Cardiac fibroblast (primary cell): Measurements from ENCODE around the gene RBP5.
A peak's percentile ranks its signal among the peaks of the same experiment; 100 is the strongest.

Experiments used
- DNase-seq, 2 donors: peaks; one replicate each; pipeline versions ENCODE4 v3.0.0 to v3.0.0-alpha.2; 2010; ENCODE audit warnings: low read depth in 2 of 2
- H3K4me3 ChIP-seq, 2 donors: replicated peaks in 1 of 2; 1 replicate in 1 of 2; 2 replicates in 1 of 2; pipeline ENCODE4 v1.5.1; 2011; ENCODE audit warnings: low read depth in 2 of 2, low read length in 2 of 2, mild to moderate bottlenecking in 2 of 2, moderate library complexity in 1 of 2
- CTCF ChIP-seq: IDR thresholded peaks from one replicate; pipeline ENCODE4 v1.5.1; 2011; ENCODE audit warnings: low read depth, mild to moderate bottlenecking, low read length, inconsistent platforms

RBP5 gene

DNA sequence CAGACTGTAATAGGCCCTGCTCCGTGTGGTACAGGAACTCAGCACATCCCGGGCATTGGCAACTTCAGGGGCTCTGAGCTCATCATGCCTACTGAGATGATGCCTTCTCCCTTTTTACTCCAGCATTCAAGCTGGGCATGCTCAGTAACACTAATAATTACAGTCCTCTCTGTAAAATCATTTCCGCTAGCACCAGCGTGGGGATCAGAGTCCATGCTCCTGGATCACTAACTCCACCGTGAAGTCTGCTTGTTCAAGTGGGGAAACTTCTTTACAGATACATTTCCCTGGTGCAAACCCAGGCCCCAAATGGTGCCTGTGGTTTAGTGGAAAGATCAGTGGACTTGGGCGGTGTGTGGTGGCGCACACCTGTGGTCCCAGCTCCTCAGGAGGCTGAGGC lies 18.2 kb upstream of the RBP5 start:
- no peak overlapping the region for H3K4me3 ChIP-seq
- DNase-seq: no peak
- no peak for TF ChIP-seq CTCF

- DNase-seq: no peak
- no peak for TF ChIP-seq CTCF
- H3K4me3 ChIP-seq: no peak overlapping the region
Measured at GRCh38 chr12:7146228-7146627, 17.5 kb upstream of the RBP5 start.

GRCh38 chr12:7145671-7146070 lies 17.0 kb upstream of the RBP5 start:
- TF ChIP-seq CTCF: no peak
- no peak for DNase-seq
- no peak overlapping the region for H3K4me3 ChIP-seq

DNA sequence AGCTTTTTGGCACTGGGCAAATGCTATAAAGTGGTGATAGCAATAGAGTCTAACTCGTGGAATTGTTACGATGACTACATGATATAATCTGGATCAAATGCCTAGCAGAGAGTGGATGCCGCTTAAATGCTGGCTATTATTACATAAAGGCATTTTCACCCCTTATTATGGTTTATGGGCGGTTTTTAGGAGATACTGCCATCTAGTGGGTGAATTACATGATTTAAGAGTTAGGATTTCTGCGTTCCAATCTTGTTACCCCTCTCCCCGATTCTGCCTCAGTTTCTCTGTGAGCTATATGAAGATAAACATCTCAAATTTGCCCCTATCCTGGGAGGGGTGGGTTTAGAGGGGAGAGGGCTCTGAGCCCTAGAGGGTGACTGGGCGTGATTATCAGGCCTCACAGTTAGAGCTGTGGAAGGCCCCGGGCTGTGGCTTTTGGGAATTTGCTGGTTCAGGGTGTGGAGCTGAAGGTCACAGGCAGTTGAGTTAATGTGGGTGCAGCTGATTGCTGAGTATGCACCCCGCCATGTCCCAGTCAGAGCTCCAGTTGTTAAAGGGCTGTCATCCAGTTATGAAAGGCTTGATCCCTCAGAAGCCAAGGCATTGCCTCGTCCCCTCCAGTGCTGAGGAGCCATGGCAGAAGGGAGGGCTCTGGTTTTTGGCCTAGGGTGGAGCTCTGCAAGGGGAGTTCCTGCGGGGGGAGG lies 15.9 kb upstream of the RBP5 start:
- peak; percentile 60 to 62 for DNase-seq
- peak; percentile 49 for TF ChIP-seq CTCF
- no peak overlapping the region for H3K4me3 ChIP-seq

DNA sequence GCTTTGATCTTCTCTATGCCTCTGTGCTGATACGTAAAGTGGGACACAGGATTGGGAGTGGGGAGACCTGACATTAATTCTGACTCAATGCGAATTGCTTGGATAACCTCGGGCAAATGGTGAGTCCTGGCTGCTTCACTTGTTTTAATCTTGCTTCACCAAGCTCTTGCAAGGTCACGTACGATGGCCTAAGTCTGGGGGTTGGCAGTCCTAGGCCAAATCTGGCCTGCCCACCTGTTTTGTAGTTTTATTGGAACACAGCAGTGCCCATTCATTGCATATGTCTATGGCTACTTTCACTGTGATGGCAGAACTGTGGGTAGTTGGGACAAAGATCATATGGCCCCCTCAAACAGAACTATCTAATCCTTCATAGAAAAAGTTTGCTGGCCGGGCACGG lies 14.9 kb upstream of the RBP5 start:
- no peak for DNase-seq
- H3K4me3 ChIP-seq: no peak overlapping the region
- TF ChIP-seq CTCF: no peak

DNA sequence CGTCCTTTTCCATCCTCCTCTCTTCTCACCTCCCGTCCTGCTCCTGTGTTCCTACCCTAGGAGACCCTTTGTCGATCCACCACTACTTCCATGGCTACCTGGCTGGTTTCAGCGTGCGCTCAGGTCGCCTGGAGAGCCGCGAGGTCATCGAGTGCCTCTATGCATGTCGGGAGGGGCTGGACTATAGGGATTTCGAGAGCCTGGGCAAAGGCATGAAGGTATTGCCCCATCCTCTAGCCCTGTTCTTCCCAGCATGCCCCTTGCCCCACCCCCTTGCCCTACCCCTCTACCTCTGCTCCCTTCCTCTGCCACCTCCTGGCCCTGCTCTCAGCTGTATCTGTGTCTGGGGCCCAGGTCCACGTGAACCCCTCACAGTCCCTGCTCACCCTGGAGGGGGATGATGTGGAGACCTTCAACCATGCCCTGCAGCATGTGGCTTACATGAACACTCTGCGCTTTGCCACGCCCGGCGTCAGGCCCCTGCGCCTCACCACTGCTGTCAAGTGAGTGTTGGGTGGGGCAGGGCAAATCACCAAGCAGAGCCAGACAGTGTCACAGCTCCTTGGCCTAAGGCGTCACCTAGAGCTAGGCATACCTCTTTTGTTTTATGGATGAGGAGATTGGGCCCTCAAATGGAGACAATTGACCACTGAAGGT lies 14.2 kb upstream of the RBP5 start:
- no peak for DNase-seq
- TF ChIP-seq CTCF: no peak
- no peak overlapping the region for H3K4me3 ChIP-seq
